SK-N-SH (cell line): ENCODE measurements around the gene PHF1.
"Not testable (repeated sequence)": the region's sequence is repeated elsewhere in the genome, so short reads cannot be mapped to it uniquely, and the experiment has no call there.

Experiments used
- CTCF ChIP-seq: fragments of 200-600 bp; sonication (generic); IDR thresholded peaks from 2 replicates; pipeline ENCODE4 v1.6.1; 2017; ENCODE audit warnings: antibody characterized with exemption, mild to moderate bottlenecking, moderate library complexity
- EP300 ChIP-seq, 2 experiments: IDR thresholded peaks; 2 replicates each; pipeline versions ENCODE4 v1.4.0 to v1.6.1; 2012; ENCODE audit warnings: borderline replicate concordance in 1 of 2, low read depth in 1 of 2, low read length in 1 of 2
- EZH2phosphoT487 ChIP-seq: fragments of 200-600 bp; sonication (generic); IDR thresholded peaks from 2 replicates; pipeline ENCODE4 v1.6.1; 2017; ENCODE audit warnings: low read depth, mixed run types, mild to moderate bottlenecking, antibody characterized with exemption, moderate library complexity, borderline replicate concordance
- FOXJ3 ChIP-seq: sonication (generic); formaldehyde crosslinking; IDR thresholded peaks from 2 replicates; pipeline ENCODE4 v1.5.1; 2020; ENCODE audit warnings: mild to moderate bottlenecking, missing genetic modification reagents
- FOXM1 ChIP-seq: IDR thresholded peaks from 2 replicates; pipeline ENCODE4 v1.4.0; 2012; ENCODE audit warnings: low read depth, mild to moderate bottlenecking
- MEF2A ChIP-seq: IDR thresholded peaks from 2 replicates; pipeline ENCODE4 v1.4.0; 2012; ENCODE audit warnings: low read depth, borderline replicate concordance
- MXI1 ChIP-seq: IDR thresholded peaks from 2 replicates; pipeline ENCODE4 v1.6.1; 2012; ENCODE audit warnings: mild to moderate bottlenecking, low read depth, low read length, improper control_type of control experiment
- PBX3 ChIP-seq: IDR thresholded peaks from 2 replicates; pipeline ENCODE4; 2012
- RAD21 ChIP-seq: IDR thresholded peaks from 2 replicates; pipeline ENCODE4 v1.6.1; 2012; ENCODE audit warnings: mild to moderate bottlenecking, low read length
- REST ChIP-seq: IDR thresholded peaks from 2 replicates; pipeline ENCODE4 v1.6.1; 2012; ENCODE audit warnings: mild to moderate bottlenecking, low read depth, low read length, moderate library complexity
- RFX5 ChIP-seq: IDR thresholded peaks from 2 replicates; pipeline ENCODE4 v1.6.1; 2012; ENCODE audit warnings: mild to moderate bottlenecking, improper control_type of control experiment, low read length
- TAF1 ChIP-seq: IDR thresholded peaks from 2 replicates; pipeline ENCODE4 v1.6.1; 2012; ENCODE audit warnings: low read depth, mild to moderate bottlenecking, low read length, moderate library complexity, borderline replicate concordance
- TCF12 ChIP-seq: IDR thresholded peaks from 2 replicates; pipeline ENCODE4 v1.4.0; 2012
- TEAD4 ChIP-seq: IDR thresholded peaks from 2 replicates; pipeline ENCODE4 v1.4.0; 2012; ENCODE audit warnings: mild to moderate bottlenecking, borderline replicate concordance; ENCODE audit not compliant: insufficient read depth

- TF ChIP-seq FOXM1; CTCF; TCF12; EZH2phosphoT487; PBX3; RAD21; RFX5; MEF2A; REST; TAF1; TEAD4; MXI1; EP300 (IDR thresholded peaks at IDR 0.05; ENCODE audit: borderline replicate concordance in 1 of 2, low read depth in 1 of 2, low read length in 1 of 2); FOXJ3 (CRISPR knock-in tag): not testable (repeated sequence)
These were observed 43.1 kb upstream of the PHF1 start for GRCh38 chr6:33367715-33368025.
